Esophagus squamous epithelium (tissue), 4 donors: ENCODE data around the gene KRTAP9-6.

Source experiments
- CTCF ChIP-seq, 6 experiments: fragments of 450-650 bp in 4 of 6; fragments of 200-600 bp in 2 of 6; sonication (generic) in 2 of 6; IDR thresholded peaks; one replicate each; pipeline ENCODE4 v1.5.1; 2016 to 2019; ENCODE audit warnings: antibody characterized with exemption in 6 of 6, mild to moderate bottlenecking in 4 of 6, moderate library complexity in 4 of 6
- POLR2A ChIP-seq, 4 donors: fragments of 450-650 bp; IDR thresholded peaks; one replicate each; pipeline ENCODE4 v1.6.1; 2017; ENCODE audit warnings: antibody characterized with exemption in 4 of 4, mild to moderate bottlenecking in 4 of 4, moderate library complexity in 3 of 4

- TF ChIP-seq POLR2A (IDR thresholded peaks at IDR 0.05) (no peak), CTCF (IDR thresholded peaks at IDR 0.05) (no peak)
Measured at GRCh38 chr17:41287050-41287449, 21.9 kb downstream of the KRTAP9-6 start.
